Measurements from ENCODE around the gene RAB3B. TPM values are rescaled to one million over a fixed set of nuclear protein-coding genes. Genes with fewer than 3 reads are reported as not detected.

RAB3B gene
- total and polyA plus RNA-seq, 4 donors: 0.02 to 0.57 (median 0.11) TPM

- no peak for ATAC-seq (ENCODE audit: insufficient read depth, low FRiP score)
- no peak overlapping the region for H3K4me3 ChIP-seq
- H3K9me3 ChIP-seq (ENCODE audit: control insufficient read depth in 4 of 4, insufficient read depth in 3 of 4, low read length in 3 of 4): peaks cover 0 to 16% (median 2%) of the 10 kb centered on the region in 4 donors
- H3K36me3 ChIP-seq (ENCODE audit: control insufficient read depth in 4 of 4, insufficient read depth in 4 of 4, low read length in 4 of 4): no peaks in the 10 kb centered on the region
- peaks cover 0 to 47% (median 8%) of the 10 kb centered on the region in 3 donors for H3K27me3 ChIP-seq (ENCODE audit: control insufficient read depth in 3 of 3, insufficient read depth in 3 of 3, low read length in 2 of 3)
- no peak for DNase-seq
- no peaks in the 10 kb centered on the region for H3K4me1 ChIP-seq (ENCODE audit: control insufficient read depth in 5 of 5, insufficient read depth in 5 of 5, low read length in 5 of 5)
- no peak overlapping the region for H3K9ac ChIP-seq (ENCODE audit: insufficient read depth in 1 of 2, low read length in 2 of 2)
- TF ChIP-seq CTCF (IDR thresholded peaks at IDR 0.05; ENCODE audit: control extremely low read depth, extremely low read depth): no peak
- 81 to 84% methylated on average over 9 of the region's 9 CpGs for WGBS, 2 donors
- H3K27ac ChIP-seq (ENCODE audit: low read depth in 1 of 2, low read length in 1 of 2): no peak overlapping the region
Measured at GRCh38 chr1:51949014-51949702, 41.3 kb downstream of the RAB3B start.

- H3K27me3 ChIP-seq (ENCODE audit: control insufficient read depth in 3 of 3, insufficient read depth in 3 of 3, low read length in 2 of 3): peaks cover 0 to 47% (median 8%) of the 10 kb centered on the region in 3 donors
- no peak overlapping the region for H3K4me3 ChIP-seq
- ATAC-seq (ENCODE audit: insufficient read depth, low FRiP score): no peak
- peaks cover 0 to 16% (median 2%) of the 10 kb centered on the region in 4 donors for H3K9me3 ChIP-seq (ENCODE audit: control insufficient read depth in 4 of 4, insufficient read depth in 3 of 4, low read length in 3 of 4)
- TF ChIP-seq CTCF (IDR thresholded peaks at IDR 0.05; ENCODE audit: control extremely low read depth, extremely low read depth): no peak
- WGBS, 2 donors: 89 to 90% methylated on average over 2 of the region's 2 CpGs
- no peaks in the 10 kb centered on the region for H3K36me3 ChIP-seq (ENCODE audit: control insufficient read depth in 4 of 4, insufficient read depth in 4 of 4, low read length in 4 of 4)
- no peak overlapping the region for H3K9ac ChIP-seq (ENCODE audit: insufficient read depth in 1 of 2, low read length in 2 of 2)
- no peak for DNase-seq
- no peaks in the 10 kb centered on the region for H3K4me1 ChIP-seq (ENCODE audit: control insufficient read depth in 5 of 5, insufficient read depth in 5 of 5, low read length in 5 of 5)
- H3K27ac ChIP-seq (ENCODE audit: low read depth in 1 of 2, low read length in 1 of 2): no peak overlapping the region
Measured at GRCh38 chr1:51948491-51948915, 42.0 kb downstream of the RAB3B start.

- no peaks in the 10 kb centered on the region for H3K36me3 ChIP-seq (ENCODE audit: control insufficient read depth in 4 of 4, insufficient read depth in 4 of 4, low read length in 4 of 4)
- no peak overlapping the region for H3K27ac ChIP-seq (ENCODE audit: low read depth in 1 of 2, low read length in 1 of 2)
- H3K4me3 ChIP-seq: no peak overlapping the region
- H3K27me3 ChIP-seq (ENCODE audit: control insufficient read depth in 3 of 3, insufficient read depth in 3 of 3, low read length in 2 of 3): peaks cover 0 to 34% (median 5%) of the 10 kb centered on the region in 3 donors
- WGBS, 2 donors: 93% methylated on average over 1 of the region's 1 CpG
- ATAC-seq (ENCODE audit: insufficient read depth, low FRiP score) (no peak), DNase-seq (no peak)
- H3K9me3 ChIP-seq (ENCODE audit: control insufficient read depth in 4 of 4, insufficient read depth in 3 of 4, low read length in 3 of 4): peaks cover 0 to 19% (median 6%) of the 10 kb centered on the region in 4 donors
- no peaks in the 10 kb centered on the region for H3K4me1 ChIP-seq (ENCODE audit: control insufficient read depth in 5 of 5, insufficient read depth in 5 of 5, low read length in 5 of 5)
- TF ChIP-seq CTCF (IDR thresholded peaks at IDR 0.05; ENCODE audit: control extremely low read depth, extremely low read depth): no peak
- H3K9ac ChIP-seq (ENCODE audit: insufficient read depth in 1 of 2, low read length in 2 of 2): no peak overlapping the region
Measured at GRCh38 chr1:51946300-51946699, 44.2 kb downstream of the RAB3B start.

All from lung (tissue), 12 donors.